AML-193 (cell line): Measurements from ENCODE around the gene CLTCL1.
"Not testable (repeated sequence)": the region's sequence is repeated elsewhere in the genome, so short reads cannot be mapped to it uniquely, and the experiment has no call there.

Experiments used
- DNase-seq, 2 experiments: peaks; one replicate each; lab custom pipeline; 2025; lab: John Stamatoyannopoulos, UW

CLTCL1 gene

DNA sequence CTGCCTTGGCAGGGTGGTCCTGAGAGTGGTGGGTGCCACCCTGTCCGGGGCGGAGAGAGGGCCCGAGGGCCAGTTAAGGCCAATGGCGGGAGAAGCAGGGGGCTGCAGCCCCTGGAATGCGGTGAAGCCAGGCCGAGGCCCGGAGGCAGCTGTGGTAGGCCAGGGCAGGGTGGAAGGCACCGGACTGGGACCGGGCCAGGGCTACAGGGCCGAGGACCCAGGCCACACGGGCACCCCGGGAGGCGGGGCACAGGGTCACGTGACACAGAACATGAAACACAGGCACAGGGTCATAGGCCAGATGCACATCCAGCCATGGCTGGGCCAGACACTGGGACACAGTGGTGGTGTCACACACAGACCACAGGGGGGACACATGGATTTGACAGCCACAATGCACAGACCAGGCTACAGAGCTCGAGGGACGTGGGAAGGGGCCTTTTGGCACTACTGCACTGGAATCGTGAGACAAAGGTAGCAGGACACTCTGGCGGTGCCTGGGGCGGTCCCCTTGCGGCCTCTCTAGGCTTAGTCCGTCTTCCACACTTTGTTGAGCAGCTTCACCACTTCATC, 115.8 kb downstream of the CLTCL1 start:
- no peak for DNase-seq

DNA sequence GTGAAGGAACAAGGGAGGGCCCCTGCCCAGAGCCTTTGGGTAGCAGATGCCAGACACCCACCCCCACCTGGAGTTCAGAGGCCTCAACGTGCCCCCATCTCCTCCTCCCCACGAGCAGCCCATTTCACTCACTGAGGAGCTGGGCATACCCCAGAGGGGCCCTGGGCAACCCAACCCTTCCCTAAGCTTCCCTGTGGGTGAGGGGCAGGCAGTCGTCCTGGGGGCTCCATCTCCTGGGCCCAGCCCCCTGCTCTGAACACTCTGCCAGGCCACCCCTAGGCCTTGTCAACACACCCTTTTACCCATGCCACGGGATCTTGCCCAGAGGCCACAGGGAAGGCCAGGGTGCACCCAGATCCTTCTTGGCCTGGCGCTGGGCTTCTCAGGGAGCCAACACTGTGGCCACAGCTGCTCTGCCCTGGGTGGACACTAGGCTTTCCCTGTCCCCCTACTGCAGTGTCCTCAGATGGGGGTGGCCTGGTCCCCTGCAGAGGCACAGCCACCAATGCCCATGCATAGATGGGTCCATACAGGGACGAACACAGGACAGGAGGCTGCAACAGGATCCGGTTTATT, 116.4 kb downstream of the CLTCL1 start:
- no peak for DNase-seq

DNA sequence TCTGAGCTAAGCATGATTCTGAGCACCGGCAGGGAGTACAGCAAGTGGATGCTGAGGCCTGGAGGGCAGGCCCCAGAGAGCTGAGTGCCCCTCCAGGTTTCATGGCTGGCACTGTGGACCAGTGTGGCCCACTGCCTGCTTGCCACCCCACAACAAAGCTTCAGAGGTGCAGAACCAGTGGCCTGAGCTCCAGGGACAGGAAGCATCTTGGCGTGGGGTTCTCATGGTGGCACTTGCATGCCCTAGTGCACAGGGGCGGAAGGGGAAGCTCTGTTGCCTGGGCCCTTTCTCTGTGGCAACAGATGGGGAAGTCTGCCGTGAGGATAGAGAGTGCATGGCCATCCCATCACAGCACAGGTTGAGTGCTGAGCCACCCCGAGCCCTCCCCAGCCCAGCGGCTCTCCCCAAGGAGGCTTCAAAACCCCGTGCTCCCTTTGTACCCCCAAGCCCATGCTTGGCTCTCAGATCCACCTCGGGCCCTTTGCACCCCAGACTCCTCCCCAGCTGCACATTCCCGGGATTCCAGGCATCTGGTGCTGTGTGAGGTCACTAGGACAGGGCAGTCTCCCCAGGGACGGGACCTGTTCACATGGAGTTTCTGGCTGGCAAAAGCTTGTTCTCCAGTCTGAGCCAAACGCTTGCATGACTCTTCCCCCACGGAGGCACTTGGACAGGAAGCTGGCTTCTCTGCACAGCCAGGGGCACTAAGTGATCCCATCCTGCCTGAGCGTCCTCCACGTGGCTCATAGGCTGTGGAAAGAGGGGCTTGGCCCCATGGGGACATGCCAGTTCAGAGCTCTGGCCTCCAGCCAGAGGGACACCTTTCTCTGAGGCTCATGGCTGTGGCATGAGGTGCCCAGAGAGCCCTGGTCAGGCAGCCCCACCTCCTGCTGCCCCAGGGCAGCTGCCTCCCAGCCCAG, 117.2 kb downstream of the CLTCL1 start:
- peak; percentile 81 to 88 for DNase-seq

DNA sequence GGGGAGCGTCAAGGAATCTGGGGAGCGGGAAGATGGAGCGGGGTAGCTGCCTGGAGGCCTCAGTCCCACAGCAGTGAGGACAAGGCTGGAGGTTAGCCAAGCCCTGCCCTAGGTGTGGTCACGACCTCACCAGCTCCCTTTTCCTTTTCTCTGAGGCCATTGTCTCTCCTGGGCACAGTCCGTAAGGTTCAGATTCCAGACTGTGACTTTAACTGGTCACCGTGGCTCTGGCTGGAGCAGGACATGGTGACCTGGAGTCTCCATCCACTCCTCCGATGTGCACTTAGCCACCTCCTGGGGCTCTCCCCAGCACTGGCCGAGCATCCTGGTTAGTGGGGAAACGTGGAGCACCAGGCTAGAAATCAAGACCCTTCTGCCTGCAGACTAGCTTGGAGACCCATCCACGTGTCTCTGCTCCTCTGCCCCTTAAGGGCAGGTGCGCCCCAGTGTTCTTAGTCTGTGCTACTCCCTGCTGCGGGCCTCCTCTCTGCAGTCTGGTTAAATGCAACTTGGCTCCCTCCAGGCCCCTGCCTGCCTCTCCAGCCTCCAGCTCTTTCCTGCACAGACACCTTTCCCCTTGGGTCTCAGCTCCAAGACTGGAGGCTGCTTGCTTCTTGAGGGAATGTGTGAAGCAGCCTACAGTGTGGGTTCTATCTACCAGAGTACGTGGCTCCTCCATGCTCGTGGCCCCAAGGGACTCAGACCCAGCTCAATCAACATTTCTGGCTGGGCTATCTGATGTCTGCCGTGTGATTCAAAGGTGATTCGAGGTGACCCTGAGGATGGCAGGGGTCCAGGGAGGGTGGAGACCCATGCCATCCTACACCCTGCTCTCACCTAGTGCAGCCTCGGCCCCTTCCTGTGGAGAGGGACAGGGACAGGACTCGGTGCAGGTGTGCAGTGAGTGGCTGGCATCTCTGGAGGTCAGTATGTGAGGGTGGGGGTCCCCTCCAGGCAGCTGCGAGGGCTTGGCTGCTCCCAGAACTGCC, 118.2 kb downstream of the CLTCL1 start:
- no peak for DNase-seq

DNA sequence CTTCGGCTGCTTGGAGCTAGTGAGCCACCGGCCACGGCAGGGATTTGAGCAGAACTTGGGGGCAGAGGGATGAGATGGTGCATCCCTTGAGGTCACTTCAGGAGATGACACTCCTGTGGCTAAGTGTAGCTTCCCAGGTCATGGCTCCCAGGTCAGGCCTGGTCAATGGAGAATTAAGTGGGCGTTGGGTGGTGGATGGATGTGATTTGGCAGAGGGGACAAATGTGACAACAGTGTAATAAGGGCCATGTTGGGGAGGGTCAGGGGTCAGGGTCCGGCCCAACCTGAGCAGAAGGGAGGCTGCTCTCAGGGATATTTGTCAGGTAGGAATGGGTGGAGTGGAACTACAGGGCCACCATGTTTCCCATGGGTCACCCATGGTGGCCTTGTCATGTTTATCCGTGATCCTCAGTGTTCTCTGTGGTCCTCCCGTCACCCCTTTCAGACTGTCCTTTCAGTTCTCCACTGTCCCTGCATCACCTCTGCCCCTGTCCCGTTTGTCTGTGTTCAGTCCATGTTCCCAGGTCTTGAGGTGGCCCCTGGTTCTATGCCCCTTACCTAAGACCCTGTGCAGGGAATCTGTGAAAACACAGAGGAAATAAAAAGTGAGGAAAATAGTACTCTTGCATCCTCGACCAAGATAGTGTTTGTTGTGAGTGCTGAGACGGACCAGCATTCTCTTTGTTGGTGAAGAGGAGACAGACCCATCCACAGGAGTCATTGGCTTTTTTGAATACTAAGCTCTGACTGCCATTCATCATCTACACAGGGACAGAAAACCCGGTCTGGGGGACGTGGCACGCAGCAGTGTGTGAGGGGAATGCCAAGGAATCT, 119.1 kb downstream of the CLTCL1 start:
- no peak for DNase-seq

DNA sequence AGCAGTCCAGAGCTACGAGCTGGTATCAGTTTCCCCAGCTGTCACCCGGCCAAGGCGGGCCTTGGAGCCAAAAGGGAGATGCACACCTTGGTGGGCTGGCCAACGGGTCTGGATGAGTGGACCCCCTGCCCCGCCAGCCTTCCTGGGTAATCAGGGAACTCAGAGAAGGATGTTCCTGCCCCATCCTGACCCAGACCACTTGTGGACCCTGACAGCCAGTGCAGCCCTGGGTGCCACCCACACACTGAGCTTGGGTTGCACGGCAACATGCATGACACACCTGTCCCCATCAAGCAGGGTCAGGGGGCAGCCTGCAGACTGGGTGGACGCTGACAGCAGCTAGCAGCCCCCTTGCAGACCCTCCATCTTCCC, 121.6 kb downstream of the CLTCL1 start:
- DNase-seq = no peak

DNA sequence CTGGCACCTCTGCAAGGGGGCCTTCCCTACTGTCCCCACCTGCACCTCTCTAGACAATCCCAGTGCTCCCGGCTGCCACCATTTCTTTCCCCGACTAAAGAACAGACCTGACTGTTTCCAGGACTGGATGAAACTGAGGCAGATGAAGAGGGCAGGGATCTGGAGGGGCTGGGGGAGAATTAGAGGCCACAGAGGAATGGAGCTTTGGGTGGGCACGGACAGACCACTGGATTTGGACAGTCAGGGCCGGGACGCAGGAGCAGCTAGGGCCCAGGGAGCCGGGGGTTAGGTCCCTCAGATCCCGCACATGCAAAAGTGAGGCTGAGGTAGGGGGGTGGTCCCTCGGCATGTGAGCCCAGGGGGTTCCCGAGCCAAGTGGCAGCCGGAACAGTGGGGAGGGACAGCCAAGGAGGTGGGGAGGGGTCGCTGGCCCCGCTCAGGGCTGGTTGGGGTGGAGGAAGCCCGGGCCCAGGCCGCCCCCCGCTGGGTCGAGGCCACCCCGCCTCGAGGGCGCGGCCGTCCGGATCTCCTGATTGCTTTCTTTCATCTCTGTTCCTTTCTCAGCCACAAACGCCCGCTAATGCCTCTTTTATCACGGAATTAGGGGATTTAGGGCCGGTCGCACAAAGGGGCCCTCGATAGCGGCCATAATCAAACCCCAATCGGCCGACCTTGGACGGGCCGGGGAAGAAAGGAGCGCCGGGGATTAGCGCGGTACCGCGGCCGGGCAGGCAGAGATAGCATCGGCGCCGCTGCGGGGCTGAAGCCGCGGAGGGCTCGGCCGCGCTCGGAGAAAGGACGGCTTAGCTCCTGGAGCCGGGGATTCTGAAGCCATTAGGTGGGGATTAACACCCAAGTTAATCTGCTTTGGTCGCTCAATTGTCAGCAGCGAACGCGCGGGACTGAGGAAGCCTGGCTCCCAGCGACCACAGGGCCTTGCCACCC, 122.2 kb downstream of the CLTCL1 start:
- DNase-seq = no peak

DNA sequence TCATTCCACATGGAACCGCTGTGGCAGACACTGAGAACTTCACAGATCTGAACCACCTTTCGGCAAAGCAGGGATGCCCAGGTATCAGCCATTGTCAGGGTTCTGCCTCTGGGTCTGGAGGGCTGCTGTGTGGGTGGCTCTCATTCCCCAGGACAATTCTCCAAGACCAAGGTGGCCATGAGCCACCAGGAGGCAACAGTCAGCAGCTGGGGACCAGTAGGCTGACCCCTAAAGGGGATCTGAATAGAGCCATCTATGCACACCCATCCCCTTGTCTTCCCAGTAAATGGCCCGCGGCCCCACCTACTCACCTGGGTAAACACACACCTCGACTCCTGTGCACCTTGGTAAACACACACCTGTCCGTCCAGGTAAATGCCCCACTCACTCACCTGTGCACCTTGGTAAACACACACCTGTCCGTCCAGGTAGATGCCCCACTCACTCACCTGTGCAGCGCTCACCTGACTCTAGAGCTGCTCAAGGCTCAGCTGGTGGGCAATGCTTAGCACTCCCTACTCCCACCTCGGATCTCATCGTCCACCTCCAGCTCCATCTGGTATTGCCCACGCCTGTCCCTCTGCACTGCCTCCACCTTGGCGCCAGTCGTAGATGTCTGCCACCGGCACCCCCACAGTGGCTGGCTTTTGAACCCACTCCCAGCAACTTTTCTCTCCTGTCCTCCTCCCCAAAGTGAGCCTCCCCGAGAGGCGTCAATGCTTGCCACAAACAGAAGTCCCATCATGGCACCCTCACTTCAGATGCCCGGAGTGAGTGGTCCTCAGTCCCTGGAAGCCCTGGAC, 123.2 kb downstream of the CLTCL1 start:
- DNase-seq = no peak

DNA sequence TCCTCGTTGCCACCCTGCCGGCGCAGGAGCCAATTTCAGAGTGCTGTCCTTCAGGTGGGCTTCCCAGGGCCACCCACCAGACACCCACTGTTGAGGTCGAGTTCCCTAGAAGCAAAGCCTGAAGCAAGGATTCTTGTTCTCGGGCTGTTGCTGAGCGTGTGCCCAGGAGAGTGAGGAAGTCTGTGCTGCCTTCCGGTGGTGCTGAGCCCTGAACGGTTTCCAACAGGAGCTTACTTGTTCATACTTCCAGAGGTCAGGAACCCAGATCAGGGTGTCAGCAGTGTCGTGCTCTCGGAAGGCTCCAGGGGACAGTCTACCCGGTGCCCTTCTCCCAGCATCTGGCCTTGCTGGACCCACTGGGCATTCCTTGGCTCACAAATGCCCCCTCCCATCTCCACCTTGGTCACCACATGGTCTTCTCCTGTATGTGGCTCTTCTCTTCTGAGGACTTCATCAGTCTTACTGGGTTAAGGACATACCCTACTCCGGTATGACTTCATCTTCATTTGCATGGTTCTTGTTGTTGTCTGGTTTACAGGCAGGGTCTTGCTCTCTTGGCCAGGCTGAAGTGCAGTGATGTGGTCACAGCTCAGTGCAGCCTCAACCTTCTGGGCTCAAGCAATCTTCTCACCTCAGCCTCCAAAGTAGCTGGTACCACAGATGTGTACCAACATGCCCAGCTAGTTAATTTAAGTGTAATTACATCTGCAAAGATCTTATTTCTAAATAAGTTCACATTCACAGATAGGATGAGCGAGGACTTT, 124.2 kb downstream of the CLTCL1 start:
- no peak for DNase-seq

DNA sequence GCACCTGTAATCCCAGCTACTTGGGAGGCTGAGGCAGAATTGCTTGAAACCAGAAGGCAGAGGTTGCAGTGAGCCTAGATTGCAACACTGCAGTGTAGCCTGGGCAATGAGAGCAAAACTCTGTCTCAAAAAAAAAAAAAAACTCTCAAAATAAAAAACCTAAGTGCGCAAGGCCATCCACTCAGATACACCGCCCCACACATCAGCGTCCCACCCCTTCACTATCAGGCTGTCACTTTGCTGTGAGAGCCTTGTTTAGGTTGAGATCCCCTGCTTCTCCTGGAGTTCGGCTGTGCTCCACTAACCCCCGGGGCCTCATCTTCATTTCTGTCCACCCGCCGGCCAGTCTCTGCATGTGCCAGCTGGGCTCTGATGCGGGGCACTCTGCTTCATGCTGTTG, 125.1 kb downstream of the CLTCL1 start:
- no peak for DNase-seq

DNA sequence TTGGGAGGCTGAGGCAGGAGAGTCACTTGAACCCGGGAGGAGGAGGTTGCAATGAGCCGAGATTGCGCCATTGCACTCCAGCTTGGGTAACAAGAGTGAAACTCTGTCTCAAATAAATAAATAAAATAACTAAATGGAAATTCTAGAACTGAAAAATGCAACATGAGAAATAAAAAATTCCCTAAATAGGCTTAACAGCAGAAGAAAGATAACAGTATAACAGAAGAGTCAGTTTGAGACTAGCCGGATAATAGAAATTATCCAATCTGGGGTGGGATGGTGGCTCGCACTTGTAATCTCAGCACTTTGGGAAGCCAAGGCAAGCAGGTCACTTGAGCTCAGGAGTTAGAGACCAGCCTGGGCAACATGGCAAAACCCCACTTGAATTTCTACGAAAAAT, 127.1 kb downstream of the CLTCL1 start:
- no peak for DNase-seq

DNA sequence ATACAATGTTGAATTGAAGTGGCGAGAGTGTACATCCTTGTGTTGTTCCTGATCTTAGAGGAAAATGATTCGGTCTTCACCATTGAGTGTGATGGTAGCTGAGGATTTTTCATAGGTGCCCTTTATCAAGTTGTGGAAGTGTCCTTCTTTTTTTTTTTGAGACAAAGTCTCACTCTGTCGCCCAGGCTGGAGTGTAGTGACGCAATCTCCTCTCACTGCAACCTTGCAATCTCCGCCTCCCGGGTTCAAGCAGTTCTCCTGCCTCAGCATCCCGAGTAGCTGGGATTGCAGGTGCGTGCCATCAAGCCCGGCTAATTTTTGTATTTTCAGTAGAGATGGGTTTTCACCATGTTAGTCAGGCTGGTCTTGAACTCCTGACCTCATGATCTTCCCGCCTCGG, 132.9 kb downstream of the CLTCL1 start:
- not testable (repeated sequence) for DNase-seq

DNA sequence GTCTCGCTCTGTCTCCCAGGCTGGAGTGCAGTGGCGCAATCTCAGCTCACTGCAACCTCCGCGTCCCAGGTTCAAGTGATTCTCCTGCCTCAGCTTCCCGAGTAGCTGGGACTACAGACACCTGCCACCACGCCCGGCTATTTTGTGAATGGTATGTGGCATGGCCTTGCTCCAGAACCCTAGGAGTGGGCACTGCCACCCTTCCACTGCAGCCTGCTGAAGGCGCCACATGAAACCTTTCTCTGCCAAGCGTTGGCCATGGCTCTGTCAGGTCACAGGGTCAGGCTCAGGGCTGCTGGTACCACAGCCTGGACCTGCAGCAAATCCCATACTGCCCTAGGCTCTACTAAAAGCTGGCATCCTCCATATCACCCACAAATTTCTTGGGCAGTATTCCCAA, 135.4 kb downstream of the CLTCL1 start:
- not testable (repeated sequence) for DNase-seq

DNA sequence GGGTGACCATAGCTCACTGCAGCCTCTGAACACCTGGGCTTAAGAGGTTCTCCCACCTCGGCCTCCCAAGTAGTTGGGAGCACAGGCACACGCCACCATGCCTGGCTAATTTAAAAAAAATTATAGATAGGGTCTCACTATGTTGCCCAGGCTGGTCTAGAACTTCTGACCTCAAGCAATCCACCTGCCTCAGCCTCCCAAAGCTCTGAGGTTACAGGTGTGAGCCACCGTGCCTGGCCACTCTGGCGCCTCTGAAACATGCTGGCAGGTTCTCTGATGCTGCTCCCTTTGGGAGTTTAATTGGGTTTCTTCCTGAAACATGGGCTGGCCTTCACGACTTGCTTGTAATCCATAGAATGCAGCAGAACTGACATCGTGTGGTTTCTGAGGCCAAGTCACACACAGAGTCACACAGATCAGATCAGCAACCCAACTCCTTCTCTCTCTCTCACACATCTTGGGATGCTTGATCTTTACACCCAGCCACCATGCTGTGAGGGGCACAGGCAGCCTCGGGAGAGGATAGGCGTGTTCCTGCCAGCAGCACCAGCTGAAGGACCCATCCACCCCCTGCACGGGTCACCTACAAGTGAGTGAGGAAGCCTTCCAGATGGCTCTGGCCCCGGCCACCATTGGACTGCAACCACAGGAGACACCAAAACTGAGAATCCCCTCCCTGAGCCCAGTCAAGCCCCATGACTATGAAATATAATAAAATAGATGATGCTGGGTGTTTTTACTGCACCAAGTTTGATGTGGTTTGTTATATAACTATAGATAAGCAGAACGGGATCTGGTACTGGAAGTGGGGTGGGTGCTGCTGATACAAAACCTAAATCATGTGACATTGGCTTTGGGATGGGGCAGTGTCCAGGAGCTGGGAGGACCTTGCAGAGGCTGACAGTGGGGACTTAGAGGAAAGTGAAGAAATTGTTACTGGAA, 138.3 kb downstream of the CLTCL1 start:
- no peak for DNase-seq

DNA sequence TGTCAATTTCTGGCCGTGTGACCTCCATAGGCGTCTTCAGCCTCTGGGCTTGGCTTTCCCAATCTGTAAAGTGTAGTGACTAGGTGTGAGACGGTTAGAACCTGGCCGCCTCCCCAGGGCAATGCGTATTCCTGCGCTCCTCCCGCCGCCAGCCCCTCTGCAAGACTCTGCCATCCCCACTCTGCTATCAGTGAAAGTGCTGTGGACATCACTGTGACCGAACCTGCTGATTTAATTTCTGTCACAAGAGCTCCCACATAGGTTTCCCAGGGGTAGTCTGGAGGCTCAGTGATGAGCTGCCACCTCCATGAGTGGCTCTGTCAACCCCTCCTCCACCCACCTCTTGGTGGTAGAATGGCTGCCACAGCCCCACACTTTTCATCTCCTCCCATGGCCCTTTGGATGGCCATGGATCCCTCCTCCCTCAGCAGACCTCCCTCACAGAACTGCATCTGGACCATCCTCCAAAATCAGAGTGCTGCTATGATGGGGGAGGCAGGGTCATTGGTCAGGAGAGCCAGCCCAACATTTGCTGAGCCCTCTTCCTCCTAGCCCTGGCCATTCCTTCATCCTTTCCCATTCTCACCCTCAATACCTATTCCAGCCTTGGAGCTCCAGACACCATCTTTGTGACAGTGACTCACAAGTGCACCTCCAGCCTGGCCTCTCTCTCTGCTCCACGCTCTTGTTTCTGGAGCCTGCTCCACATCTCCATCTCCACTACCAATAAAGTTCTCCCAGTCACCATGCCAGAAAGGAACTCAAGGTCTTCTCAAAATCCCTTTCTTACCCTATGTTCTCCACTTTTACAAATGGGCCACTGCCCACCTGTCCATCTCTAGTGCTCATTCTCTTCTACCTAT, 140.0 kb downstream of the CLTCL1 start:
- no peak for DNase-seq
